Spleen (tissue), 7 donors: ENCODE data around the gene TAGLN2.

ENCODE experiments used
- CTCF ChIP-seq, 11 experiments: fragments of 200-600 bp in 7 of 11; fragments of 450-650 bp in 4 of 11; sonication (generic) in 4 of 11; IDR thresholded peaks in 8 of 11; conservative IDR thresholded peaks in 3 of 11; 1 replicate in 7 of 11; 2 replicates in 4 of 11; pipeline versions ENCODE4 v1.4.0 to v1.8.0; 2016 to 2021; ENCODE audit warnings: antibody characterized with exemption in 11 of 11, inconsistent platforms in 4 of 11, mild to moderate bottlenecking in 1 of 11
- POLR2A ChIP-seq, 3 donors: fragments of 450-650 bp; IDR thresholded peaks; one replicate each; pipeline ENCODE4 v1.5.1; 2017; ENCODE audit warnings: antibody characterized with exemption in 3 of 3, mild to moderate bottlenecking in 1 of 3
- POLR2AphosphoS5 ChIP-seq, 3 donors: sonication (generic); formaldehyde crosslinking; IDR thresholded peaks; one replicate each; pipeline ENCODE4 v1.5.1; 2017; ENCODE audit warnings: antibody characterized with exemption in 3 of 3
- donor health status: DM: no; HTN: no; CAD: no; lungs with moderate emphysema.
- donor health status: DM: no; HTN: no; CAD: no.
- donor health status: DM: no; HTN: no; CAD: no.

DNA sequence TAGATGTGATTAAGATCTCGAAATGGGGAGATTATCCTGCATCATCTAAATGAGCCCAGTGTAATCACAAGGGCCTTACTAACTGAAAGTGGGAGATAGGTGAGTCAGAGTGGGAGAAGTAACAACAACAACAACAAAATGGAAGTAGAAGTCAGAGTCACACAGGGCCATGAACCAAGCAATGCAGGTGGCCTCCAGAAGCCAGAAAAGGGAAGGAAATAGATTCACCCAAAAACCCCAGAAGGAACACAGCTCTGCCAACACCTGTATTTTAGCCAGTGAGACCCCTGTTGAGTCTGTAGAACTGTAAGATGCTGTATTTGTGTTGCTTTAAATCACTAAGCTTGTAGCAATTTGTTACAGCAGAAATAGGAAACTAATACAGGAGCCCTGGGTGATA is 4.1 kb downstream of the TAGLN2 start:
- no peak for TF ChIP-seq CTCF (IDR thresholded peaks at IDR 0.05 in 8 of 11, conservative IDR thresholded peaks at IDR 0.05 in 3 of 11)
- peak in 1 of 3 donors; percentile 38 for TF ChIP-seq POLR2AphosphoS5 (IDR thresholded peaks at IDR 0.05)
- no peak for TF ChIP-seq POLR2A (IDR thresholded peaks at IDR 0.05)
